Measurements from ENCODE around the gene CGNL1.

CGNL1 gene

GRCh38 chr15:57489122-57489521 is 112.8 kb downstream of the CGNL1 start:
- in situ Hi-C loops (cut with MboI; ENCODE audit: low sequenced_read_pairs) = no loop called here

GRCh38 chr15:57493351-57493750 is 117.0 kb downstream of the CGNL1 start:
- in situ Hi-C loops (cut with MboI; ENCODE audit: low sequenced_read_pairs) = no loop called here

- in situ Hi-C loops (cut with MboI; ENCODE audit: low sequenced_read_pairs) = no loop called here
Measured at GRCh38 chr15:57494581-57494980, 118.3 kb downstream of the CGNL1 start.

- in situ Hi-C loops (cut with MboI; ENCODE audit: low sequenced_read_pairs) = no loop called here
Measured at GRCh38 chr15:57495041-57495440, 118.7 kb downstream of the CGNL1 start.

GRCh38 chr15:57495554-57496165 is 119.4 kb downstream of the CGNL1 start:
- in situ Hi-C loops (cut with MboI; ENCODE audit: low sequenced_read_pairs) = no loop called here

GRCh38 chr15:57496594-57496945 is 120.3 kb downstream of the CGNL1 start:
- in situ Hi-C loops (cut with MboI; ENCODE audit: low sequenced_read_pairs) = no loop called here

- in situ Hi-C loops (cut with MboI; ENCODE audit: low sequenced_read_pairs) = no loop called here
Measured at GRCh38 chr15:57496946-57497869, 120.9 kb downstream of the CGNL1 start.

- in situ Hi-C loops (cut with MboI; ENCODE audit: low sequenced_read_pairs) = no loop called here
Measured at GRCh38 chr15:57500256-57500655, 124.0 kb downstream of the CGNL1 start.

- in situ Hi-C loops (cut with MboI; ENCODE audit: low sequenced_read_pairs) = no loop called here
Measured at GRCh38 chr15:57500979-57501576, 124.8 kb downstream of the CGNL1 start.

GRCh38 chr15:57502116-57502515 is 125.8 kb downstream of the CGNL1 start:
- in situ Hi-C loops (cut with MboI; ENCODE audit: low sequenced_read_pairs) = no loop called here

- in situ Hi-C loops (cut with MboI; ENCODE audit: low sequenced_read_pairs) = no loop called here
Measured at GRCh38 chr15:57503051-57503702, 126.9 kb downstream of the CGNL1 start.

GRCh38 chr15:57503911-57504598 is 127.8 kb downstream of the CGNL1 start:
- in situ Hi-C loops (cut with MboI; ENCODE audit: low sequenced_read_pairs) = no loop called here

- in situ Hi-C loops (cut with MboI; ENCODE audit: low sequenced_read_pairs) = no loop called here
Measured at GRCh38 chr15:57504599-57504940, 128.3 kb downstream of the CGNL1 start.

GRCh38 chr15:57505056-57505715 is 128.9 kb downstream of the CGNL1 start:
- in situ Hi-C loops (cut with MboI; ENCODE audit: low sequenced_read_pairs) = no loop called here

GRCh38 chr15:57505949-57506391 is 129.7 kb downstream of the CGNL1 start:
- in situ Hi-C loops (cut with MboI; ENCODE audit: low sequenced_read_pairs) = no loop called here

- in situ Hi-C loops (cut with MboI; ENCODE audit: low sequenced_read_pairs) = no loop called here
Measured at GRCh38 chr15:57506422-57506821, 130.1 kb downstream of the CGNL1 start.

- in situ Hi-C loops (cut with MboI; ENCODE audit: low sequenced_read_pairs) = no loop called here
Measured at GRCh38 chr15:57507111-57507510, 130.8 kb downstream of the CGNL1 start.

GRCh38 chr15:57509126-57509525 is 132.8 kb downstream of the CGNL1 start:
- in situ Hi-C loops (cut with MboI; ENCODE audit: low sequenced_read_pairs) = no loop called here

GRCh38 chr15:57509965-57510364 is 133.7 kb downstream of the CGNL1 start:
- in situ Hi-C loops (cut with MboI; ENCODE audit: low sequenced_read_pairs) = no loop called here

- in situ Hi-C loops (cut with MboI; ENCODE audit: low sequenced_read_pairs) = no loop called here
Measured at GRCh38 chr15:57510647-57511046, 134.3 kb downstream of the CGNL1 start.
